ENCODE results near the gene OBSCN. TPM values are rescaled to one million over a fixed set of nuclear protein-coding genes. Genes with fewer than 3 reads are reported as not detected.
"Not testable (repeated sequence)": the region's sequence is repeated elsewhere in the genome, so short reads cannot be mapped to it uniquely, and the experiment has no call there.

Gene OBSCN
- total RNA-seq, 1 experiment from 2014 or later, result 33.3 TPM

GRCh38 chr1:228243093-228243492 is 35.2 kb downstream of the OBSCN start:
- no peak overlapping the region for H4K91ac ChIP-seq (ENCODE audit: insufficient read length, low read depth, low read length)
- H3K4me2 ChIP-seq (ENCODE audit: insufficient read depth, insufficient read length, low read length), result no peak overlapping the region
- H3K27me3 Mint-ChIP-seq (ENCODE audit: low read depth), result no peaks in the 10 kb centered on the region; the same call in 1 of the 2 replicates
- no peak overlapping the region for H2BK20ac ChIP-seq (ENCODE audit: low read depth, low read length, poor library complexity, severe bottlenecking)
- no peak overlapping the region for H3K4me3 Mint-ChIP-seq
- H3K14ac ChIP-seq (ENCODE audit: insufficient read depth, low read length), result no peak overlapping the region
- H2AK5ac ChIP-seq (ENCODE audit: insufficient read length, low read length), result no peak overlapping the region
- H3K9ac ChIP-seq (ENCODE audit: extremely low read depth, insufficient read length, low read length), result no peak overlapping the region
- H2BK12ac ChIP-seq (ENCODE audit: insufficient read length, low read depth, low read length), result no peak overlapping the region
- H3K4ac ChIP-seq (ENCODE audit: low read depth, low read length), result no peak overlapping the region
- no peak overlapping the region for H2AFZ ChIP-seq (ENCODE audit: low read length)
- no peaks in the 10 kb centered on the region for H3K79me1 ChIP-seq (ENCODE audit: insufficient read depth, low read depth, low read length, poor library complexity, severe bottlenecking)
- H3K36me3 Mint-ChIP-seq (ENCODE audit: insufficient read depth in 1 of 3, low read depth in 3 of 3), result peaks cover 98 to 99% (median 99%) of the 10 kb centered on the region in 3 experiments
- no peak overlapping the region for H3K56ac ChIP-seq (ENCODE audit: insufficient read length, low read depth, low read length)
- peak overlapping the region in 1 of 3 experiments; percentile 16; a peak in 1 of 7 replicates for H3K27ac Mint-ChIP-seq
- WGBS (ENCODE audit: extremely low coverage, insufficient read length, low lambda C conversion rate), result no CpG with 5 or more reads among the region's 7 CpGs
- H4K20me1 ChIP-seq (ENCODE audit: control insufficient read depth, insufficient read depth, insufficient read length), result no peaks in the 10 kb centered on the region
- H4K5ac ChIP-seq (ENCODE audit: insufficient read length, low read depth, low read length), result no peak overlapping the region
- H3K4me1 Mint-ChIP-seq, result no peaks in the 10 kb centered on the region
- H3K9me3 ChIP-seq (ENCODE audit: control insufficient read depth, low read depth, low read length), result peaks cover 36% of the 10 kb centered on the region
- H3K18ac ChIP-seq (ENCODE audit: insufficient read length, low read depth, low read length), result no peak overlapping the region
- no peaks in the 10 kb centered on the region for H3K27me3 ChIP-seq (ENCODE audit: insufficient read depth, low read length)
- H3K23ac ChIP-seq (ENCODE audit: insufficient read length, low read depth, low read length), result no peak overlapping the region
- no peak overlapping the region for H2BK120ac ChIP-seq (ENCODE audit: low read depth, low read length, poor library complexity, severe bottlenecking)
- TF ChIP-seq CTCF (conservative IDR thresholded peaks at IDR 0.05), result no peak
- no peaks in the 10 kb centered on the region for H3K23me2 ChIP-seq (ENCODE audit: insufficient read length, low read depth, low read length, poor library complexity, severe bottlenecking)
- H2BK5ac ChIP-seq (ENCODE audit: insufficient read length, low read length), result no peak overlapping the region
- DNase-seq, result no peak
- no peaks in the 10 kb centered on the region for H3K4me1 ChIP-seq (ENCODE audit: insufficient read depth, low read length)
- H3K79me2 ChIP-seq (ENCODE audit: insufficient read depth, low read length), result no peaks in the 10 kb centered on the region; the same call in 1 of the 2 replicates
- no peak overlapping the region for H3T11ph ChIP-seq (ENCODE audit: low read length)
- H3K27ac ChIP-seq (ENCODE audit: insufficient read length, low read depth, low read length), result no peak overlapping the region
- no peak overlapping the region for H4K8ac ChIP-seq (replicated peaks; ENCODE audit: insufficient read length, low read depth, low read length)
- peaks cover 71 to 76% of the 10 kb centered on the region in 2 experiments for H3K9me3 Mint-ChIP-seq
- H2BK15ac ChIP-seq (ENCODE audit: low read depth, low read length), result no peak overlapping the region

GRCh38 chr1:228243989-228244388 is 36.1 kb downstream of the OBSCN start:
- not testable (repeated sequence) for H3K56ac ChIP-seq (ENCODE audit: insufficient read length, low read depth, low read length); H3K4me1 ChIP-seq (ENCODE audit: insufficient read depth, low read length); H3K79me1 ChIP-seq (ENCODE audit: insufficient read depth, low read depth, low read length, poor library complexity, severe bottlenecking); H3K14ac ChIP-seq (ENCODE audit: insufficient read depth, low read length); H3K9ac ChIP-seq (ENCODE audit: extremely low read depth, insufficient read length, low read length); H3K23me2 ChIP-seq (ENCODE audit: insufficient read length, low read depth, low read length, poor library complexity, severe bottlenecking); H2BK12ac ChIP-seq (ENCODE audit: insufficient read length, low read depth, low read length); H3K27me3 Mint-ChIP-seq (ENCODE audit: low read depth); H3K27me3 ChIP-seq (ENCODE audit: insufficient read depth, low read length); H2AK5ac ChIP-seq (ENCODE audit: insufficient read length, low read length); DNase-seq; H3K4me2 ChIP-seq (ENCODE audit: insufficient read depth, insufficient read length, low read length); H3K27ac ChIP-seq (ENCODE audit: insufficient read length, low read depth, low read length); H4K91ac ChIP-seq (ENCODE audit: insufficient read length, low read depth, low read length); H3K79me2 ChIP-seq (ENCODE audit: insufficient read depth, low read length); H3T11ph ChIP-seq (ENCODE audit: low read length); H3K27ac Mint-ChIP-seq; H3K4me1 Mint-ChIP-seq; H4K8ac ChIP-seq (replicated peaks; ENCODE audit: insufficient read length, low read depth, low read length); H4K20me1 ChIP-seq (ENCODE audit: control insufficient read depth, insufficient read depth, insufficient read length); H4K5ac ChIP-seq (ENCODE audit: insufficient read length, low read depth, low read length); H2BK5ac ChIP-seq (ENCODE audit: insufficient read length, low read length); H2AFZ ChIP-seq (ENCODE audit: low read length); H2BK20ac ChIP-seq (ENCODE audit: low read depth, low read length, poor library complexity, severe bottlenecking); H3K4ac ChIP-seq (ENCODE audit: low read depth, low read length); H3K18ac ChIP-seq (ENCODE audit: insufficient read length, low read depth, low read length); H2BK15ac ChIP-seq (ENCODE audit: low read depth, low read length); H3K23ac ChIP-seq (ENCODE audit: insufficient read length, low read depth, low read length); H2BK120ac ChIP-seq (ENCODE audit: low read depth, low read length, poor library complexity, severe bottlenecking)
- H3K9me3 Mint-ChIP-seq, result peaks cover 66 to 70% of the 10 kb centered on the region in 2 experiments
- no CpG with 5 or more reads among the region's 5 CpGs for WGBS (ENCODE audit: extremely low coverage, insufficient read length, low lambda C conversion rate)
- peak overlapping the region in 1 of 2 experiments; percentile 64; a peak in 1 of 5 replicates for H3K4me3 Mint-ChIP-seq
- peaks cover 36% of the 10 kb centered on the region for H3K9me3 ChIP-seq (ENCODE audit: control insufficient read depth, low read depth, low read length)
- H3K36me3 Mint-ChIP-seq (ENCODE audit: insufficient read depth in 1 of 3, low read depth in 3 of 3), result peaks cover 91 to 94% (median 94%) of the 10 kb centered on the region in 3 experiments

Data from H9 (cell line).